ENCODE measurements around the gene PREB. TPM values are rescaled to one million over a fixed set of nuclear protein-coding genes. Genes with fewer than 3 reads are reported as not detected.
A peak's percentile ranks its signal among the peaks of the same experiment; 100 is the strongest.
"Not testable (repeated sequence)": the region's sequence is repeated elsewhere in the genome, so short reads cannot be mapped to it uniquely, and the experiment has no call there.

The PREB gene
- 10 to 100 TPM; 51.7 to 53.9 TPM for total RNA-seq

GRCh38 chr2:27133905-27134780 lies at the start of gene PREB:
TSS of gene PREB (minus strand) at chr2:27134636. CDS start at chr2:27134421, 215 bp downstream.
- peak within 1 kb of the TSS; percentile 97 for H3K4me3 Mint-ChIP-seq
- POLR2A ChIA-PET, result interaction anchor here (0.6 to 3.0 kb wide), 9 partner anchors 8 to 237 kb away, joined by 3 to 34 read pairs (median 4); partner anchors contain the start of genes ABHD1, ATRAID, CAD and SLC5A6
- DNase-seq (peak; percentile 100), ATAC-seq (ENCODE audit: low read depth) (peak; percentile 96)
- H3K27me3 Mint-ChIP-seq, result no peaks in the 10 kb centered on the region
- no peaks in the 10 kb centered on the region for H3K9me3 Mint-ChIP-seq
- H3K36me3 Mint-ChIP-seq, result peaks cover 9% of the 10 kb centered on the region
- peak within 1 kb of the TSS; percentile 97 for H3K27ac Mint-ChIP-seq
- peaks cover 17% of the 10 kb centered on the region for H3K4me1 Mint-ChIP-seq

- Mint-ChIP-seq H3K27ac (no peak overlapping the region), H3K36me3 (no peaks in the 10 kb centered on the region), H3K9me3 (no peaks in the 10 kb centered on the region), H3K4me1 (no peaks in the 10 kb centered on the region), H3K4me3 (no peak overlapping the region), H3K27me3 (peaks cover 55% of the 10 kb centered on the region)
- POLR2A ChIA-PET, result no interaction called here
- no peak for DNase-seq
- no peak for ATAC-seq (ENCODE audit: low read depth)
Measured at GRCh38 chr2:27184115-27184514, 49.7 kb upstream of the PREB start.

GRCh38 chr2:27182346-27182745 lies 47.9 kb upstream of the PREB start:
- no peak for ATAC-seq (ENCODE audit: low read depth)
- POLR2A ChIA-PET, result no interaction called here
- Mint-ChIP-seq H3K36me3 (no peaks in the 10 kb centered on the region), H3K9me3 (no peaks in the 10 kb centered on the region), H3K27ac (no peak overlapping the region), H3K4me1 (no peaks in the 10 kb centered on the region), H3K27me3 (peaks cover 66% of the 10 kb centered on the region), H3K4me3 (no peak overlapping the region)
- DNase-seq, result no peak

GRCh38 chr2:27179344-27180000 lies 45.0 kb upstream of the PREB start:
- POLR2A ChIA-PET, result interaction anchor here (0.7 kb wide), 1 partner anchor 113 kb away, joined by 7 read pairs; no protein-coding TSS in a partner anchor

GRCh38 chr2:27178469-27178868 lies 44.0 kb upstream of the PREB start:
- no peak for ATAC-seq (ENCODE audit: low read depth)
- Mint-ChIP-seq H3K27me3 (peaks cover 48% of the 10 kb centered on the region), H3K9me3 (no peaks in the 10 kb centered on the region), H3K4me3 (no peak overlapping the region), H3K4me1 (no peaks in the 10 kb centered on the region), H3K36me3 (no peaks in the 10 kb centered on the region), H3K27ac (no peak overlapping the region)
- POLR2A ChIA-PET, result no interaction called here
- no peak for DNase-seq

More at GRCh38 chr2:27179344-27180000, 45.0 kb upstream of the PREB start:
- Mint-ChIP-seq H3K36me3 (no peaks in the 10 kb centered on the region), H3K27me3 (peaks cover 54% of the 10 kb centered on the region), H3K27ac (no peak overlapping the region), H3K4me1 (no peaks in the 10 kb centered on the region), H3K4me3 (no peak overlapping the region), H3K9me3 (no peaks in the 10 kb centered on the region)
- DNase-seq, result no peak
- ATAC-seq (ENCODE audit: low read depth), result no peak

- H3K9me3 Mint-ChIP-seq, result no peaks in the 10 kb centered on the region
Measured at GRCh38 chr2:27177441-27178351, 43.3 kb upstream of the PREB start.

GRCh38 chr2:27175781-27176180 lies 41.3 kb upstream of the PREB start:
- H3K36me3 Mint-ChIP-seq; H3K4me1 Mint-ChIP-seq; POLR2A ChIA-PET; ATAC-seq (ENCODE audit: low read depth); DNase-seq; H3K4me3 Mint-ChIP-seq; H3K9me3 Mint-ChIP-seq; H3K27ac Mint-ChIP-seq: not testable (repeated sequence)
- H3K27me3 Mint-ChIP-seq, result peaks cover 37% of the 10 kb centered on the region

More at GRCh38 chr2:27177441-27178351, 43.3 kb upstream of the PREB start:
- Mint-ChIP-seq H3K4me1 (no peaks in the 10 kb centered on the region), H3K27me3 (peaks cover 41% of the 10 kb centered on the region), H3K27ac (no peak overlapping the region), H3K36me3 (no peaks in the 10 kb centered on the region), H3K4me3 (no peak overlapping the region)
- POLR2A ChIA-PET, result no interaction called here
- DNase-seq (no peak), ATAC-seq (ENCODE audit: low read depth) (no peak)

GRCh38 chr2:27175330-27175729 lies 40.9 kb upstream of the PREB start:
- POLR2A ChIA-PET, result interaction anchor here (0.7 kb wide), 1 partner anchor 66 kb away, joined by 4 read pairs; no protein-coding TSS in a partner anchor

GRCh38 chr2:27174638-27175037 lies 40.2 kb upstream of the PREB start:
- H3K9me3 Mint-ChIP-seq, result no peaks in the 10 kb centered on the region
- DNase-seq (no peak), ATAC-seq (ENCODE audit: low read depth) (no peak)
- H3K4me3 Mint-ChIP-seq, result no peak overlapping the region
- peaks cover 4% of the 10 kb centered on the region for H3K4me1 Mint-ChIP-seq
- POLR2A ChIA-PET, result interaction anchor here (0.7 kb wide), 1 partner anchor 66 kb away, joined by 4 read pairs; no protein-coding TSS in a partner anchor
- no peak overlapping the region for H3K27ac Mint-ChIP-seq
- no peaks in the 10 kb centered on the region for H3K36me3 Mint-ChIP-seq
- H3K27me3 Mint-ChIP-seq, result peaks cover 39% of the 10 kb centered on the region

More at GRCh38 chr2:27175330-27175729, 40.9 kb upstream of the PREB start:
- Mint-ChIP-seq H3K27me3 (peaks cover 38% of the 10 kb centered on the region), H3K4me3 (no peak overlapping the region), H3K9me3 (no peaks in the 10 kb centered on the region), H3K27ac (no peak overlapping the region), H3K36me3 (no peaks in the 10 kb centered on the region), H3K4me1 (peaks cover 1% of the 10 kb centered on the region)
- no peak for DNase-seq
- no peak for ATAC-seq (ENCODE audit: low read depth)

- peaks cover 4% of the 10 kb centered on the region for H3K4me1 Mint-ChIP-seq
- no peak overlapping the region for H3K4me3 Mint-ChIP-seq
- no peaks in the 10 kb centered on the region for H3K36me3 Mint-ChIP-seq
- POLR2A ChIA-PET, result no interaction called here
- H3K27ac Mint-ChIP-seq, result no peak overlapping the region
- DNase-seq (no peak), ATAC-seq (ENCODE audit: low read depth) (no peak)
- H3K27me3 Mint-ChIP-seq, result peaks cover 25% of the 10 kb centered on the region
- H3K9me3 Mint-ChIP-seq, result no peaks in the 10 kb centered on the region
Measured at GRCh38 chr2:27171351-27171848, 37.0 kb upstream of the PREB start.

- DNase-seq (no peak), ATAC-seq (ENCODE audit: low read depth) (no peak)
- no peaks in the 10 kb centered on the region for H3K36me3 Mint-ChIP-seq
- H3K27me3 Mint-ChIP-seq, result peaks cover 23% of the 10 kb centered on the region
- peaks cover 4% of the 10 kb centered on the region for H3K4me1 Mint-ChIP-seq
- no peaks in the 10 kb centered on the region for H3K9me3 Mint-ChIP-seq
- POLR2A ChIA-PET, result no interaction called here
- no peak overlapping the region for H3K27ac Mint-ChIP-seq
- H3K4me3 Mint-ChIP-seq, result no peak overlapping the region
Measured at GRCh38 chr2:27170581-27171337, 36.3 kb upstream of the PREB start.

GRCh38 chr2:27164960-27165763 lies 30.7 kb upstream of the PREB start:
- ATAC-seq (ENCODE audit: low read depth) (no peak), DNase-seq (no peak)
- no peak overlapping the region for H3K27ac Mint-ChIP-seq
- no peaks in the 10 kb centered on the region for H3K9me3 Mint-ChIP-seq
- H3K4me1 Mint-ChIP-seq, result peaks cover 4% of the 10 kb centered on the region
- H3K36me3 Mint-ChIP-seq, result no peaks in the 10 kb centered on the region
- peaks cover 17% of the 10 kb centered on the region for H3K27me3 Mint-ChIP-seq
- H3K4me3 Mint-ChIP-seq, result no peak overlapping the region
- POLR2A ChIA-PET, result no interaction called here

All from activated naive CD8-positive, alpha-beta T cell treated with anti-CD3 and anti-CD28 coated beads, Interleukin-2, amount 10 ng/mL, durations not matched to agents 7 days and 5 days (primary cell).